MM.1S (cell line): Measurements from ENCODE around the gene OR2F1.

Experiments used
- CTCF ChIP-seq: fragments of 300-600 bp; sonication (generic); IDR thresholded peaks from 2 replicates; pipeline ENCODE4 v1.5.1; 2016; ENCODE audit warnings: antibody characterized with exemption, low read length, mixed read lengths
- EZH2 ChIP-seq: fragments of 300-600 bp; sonication (generic); optimal IDR thresholded peaks from 2 replicates; pipeline ENCODE3; 2017; ENCODE audit warnings: low read depth, mild to moderate bottlenecking, antibody characterized with exemption, low read length, mixed read lengths

GRCh38 chr7:143908120-143908519 lies 46.5 kb upstream of the OR2F1 start:
- no peak for TF ChIP-seq CTCF
- no peak for TF ChIP-seq EZH2
